ENCODE results near the gene MST1. TPM values are rescaled to one million over a fixed set of nuclear protein-coding genes. Genes with fewer than 3 reads are reported as not detected.

MST1 gene
- total RNA-seq, 1 donor from 2014 or later: 23.7 TPM

DNA sequence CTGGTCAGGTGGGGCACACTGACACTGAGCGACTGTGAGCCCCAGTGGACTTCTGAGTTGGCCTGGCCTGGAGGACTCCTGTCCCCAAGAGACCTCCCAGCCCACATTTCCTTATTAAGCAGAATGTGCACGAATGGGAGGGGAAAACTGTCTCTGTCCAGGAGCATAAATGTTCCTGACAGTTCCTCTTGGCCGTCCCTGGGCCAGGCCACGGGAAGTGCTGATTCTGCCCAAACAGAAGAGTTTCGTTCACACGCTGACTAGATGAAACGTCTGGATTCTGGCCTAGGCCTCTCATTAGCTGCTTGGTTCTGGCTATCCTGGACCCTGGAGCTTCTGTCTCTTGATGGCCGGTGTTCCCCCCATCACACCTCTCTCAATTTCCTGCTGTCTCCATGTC lies 44.6 kb downstream of the MST1 start:
- no peak for ATAC-seq
- no peaks in the 10 kb centered on the region for H3K4me1 ChIP-seq
- H3K27me3 ChIP-seq: no peaks in the 10 kb centered on the region
- no peaks in the 10 kb centered on the region for H3K36me3 ChIP-seq
- no peak for DNase-seq
- H3K27ac ChIP-seq: no peak overlapping the region
- no peak overlapping the region for H3K4me3 ChIP-seq
- TF ChIP-seq, protein P1, sequence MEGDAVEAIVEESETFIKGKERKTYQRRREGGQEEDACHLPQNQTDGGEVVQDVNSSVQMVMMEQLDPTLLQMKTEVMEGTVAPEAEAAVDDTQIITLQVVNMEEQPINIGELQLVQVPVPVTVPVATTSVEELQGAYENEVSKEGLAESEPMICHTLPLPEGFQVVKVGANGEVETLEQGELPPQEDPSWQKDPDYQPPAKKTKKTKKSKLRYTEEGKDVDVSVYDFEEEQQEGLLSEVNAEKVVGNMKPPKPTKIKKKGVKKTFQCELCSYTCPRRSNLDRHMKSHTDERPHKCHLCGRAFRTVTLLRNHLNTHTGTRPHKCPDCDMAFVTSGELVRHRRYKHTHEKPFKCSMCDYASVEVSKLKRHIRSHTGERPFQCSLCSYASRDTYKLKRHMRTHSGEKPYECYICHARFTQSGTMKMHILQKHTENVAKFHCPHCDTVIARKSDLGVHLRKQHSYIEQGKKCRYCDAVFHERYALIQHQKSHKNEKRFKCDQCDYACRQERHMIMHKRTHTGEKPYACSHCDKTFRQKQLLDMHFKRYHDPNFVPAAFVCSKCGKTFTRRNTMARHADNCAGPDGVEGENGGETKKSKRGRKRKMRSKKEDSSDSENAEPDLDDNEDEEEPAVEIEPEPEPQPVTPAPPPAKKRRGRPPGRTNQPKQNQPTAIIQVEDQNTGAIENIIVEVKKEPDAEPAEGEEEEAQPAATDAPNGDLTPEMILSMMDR (IDR thresholded peaks at IDR 0.05): no peak
- no peaks in the 10 kb centered on the region for H3K9me3 ChIP-seq
- intact Hi-C loops (cut with DNase I): no loop called here

DNA sequence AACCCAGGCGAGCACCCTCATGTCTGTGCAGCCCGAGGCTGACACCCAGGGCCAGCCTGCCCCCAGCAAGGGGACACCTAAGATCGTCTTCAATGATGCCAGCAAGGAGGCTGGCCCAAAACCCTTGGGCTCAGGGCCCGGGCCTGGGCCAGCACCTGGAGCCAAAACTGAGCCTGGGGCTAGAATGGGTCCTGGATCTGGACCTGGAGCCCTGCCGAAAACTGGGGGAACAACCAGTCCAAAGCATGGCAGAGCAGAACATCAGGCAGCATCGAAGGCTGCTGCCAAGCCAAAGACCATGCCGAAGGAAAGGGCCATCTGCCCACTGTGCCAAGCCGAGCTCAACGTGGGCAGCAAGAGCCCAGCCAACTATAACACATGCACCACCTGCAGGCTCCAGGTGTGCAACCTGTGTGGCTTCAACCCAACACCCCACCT lies 46.5 kb downstream of the MST1 start:
- Histone ChIP-seq H3K4me3 (no peak overlapping the region), H3K4me1 (no peaks in the 10 kb centered on the region), H3K9me3 (no peaks in the 10 kb centered on the region), H3K27me3 (no peaks in the 10 kb centered on the region), H3K27ac (no peak overlapping the region), H3K36me3 (no peaks in the 10 kb centered on the region)
- TF ChIP-seq, protein P1 (IDR thresholded peaks at IDR 0.05): no peak
- no peak for ATAC-seq
- DNase-seq: no peak
- intact Hi-C loops (cut with DNase I): no loop called here

DNA sequence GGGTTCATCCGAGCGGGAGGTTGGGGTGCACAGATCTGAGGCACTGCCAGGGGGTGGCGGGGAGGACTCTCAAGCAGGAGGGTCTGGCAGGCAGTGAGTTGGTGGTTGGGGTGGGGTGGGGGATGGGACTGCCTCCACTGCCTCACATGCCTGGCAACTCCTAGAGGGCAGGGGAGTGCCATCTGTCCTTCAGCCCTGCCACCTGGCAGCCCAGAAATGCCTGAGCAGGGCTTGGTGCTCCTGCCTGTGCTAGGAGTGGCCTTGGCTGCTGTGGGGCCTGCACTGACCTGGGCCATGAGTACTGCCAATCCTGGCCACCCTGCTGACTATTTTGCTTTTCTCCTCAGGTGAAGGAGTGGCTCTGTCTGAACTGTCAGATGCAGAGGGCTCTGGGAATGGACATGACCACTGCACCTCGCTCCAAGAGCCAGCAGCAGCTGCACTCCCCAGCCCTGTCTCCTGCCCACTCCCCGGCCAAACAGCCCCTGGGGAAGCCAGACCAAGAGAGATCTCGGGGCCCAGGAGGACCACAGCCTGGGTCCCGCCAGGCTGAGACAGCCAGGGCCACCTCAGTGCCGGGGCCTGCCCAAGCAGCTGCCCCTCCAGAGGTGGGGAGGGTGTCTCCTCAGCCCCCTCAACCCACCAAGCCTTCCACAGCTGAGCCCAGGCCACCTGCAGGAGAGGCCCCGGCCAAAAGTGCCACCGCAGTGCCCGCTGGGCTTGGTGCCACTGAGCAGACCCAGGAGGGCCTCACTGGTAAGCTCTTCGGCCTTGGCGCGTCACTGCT lies 47.2 kb downstream of the MST1 start:
- intact Hi-C loops (cut with DNase I): no loop called here
- TF ChIP-seq, protein P1 (IDR thresholded peaks at IDR 0.05): no peak
- no peak overlapping the region for H3K4me3 ChIP-seq
- no peaks in the 10 kb centered on the region for H3K4me1 ChIP-seq
- no peak for DNase-seq
- H3K27me3 ChIP-seq: no peaks in the 10 kb centered on the region
- ATAC-seq: no peak
- H3K9me3 ChIP-seq: no peaks in the 10 kb centered on the region
- no peaks in the 10 kb centered on the region for H3K36me3 ChIP-seq
- no peak overlapping the region for H3K27ac ChIP-seq

DNA sequence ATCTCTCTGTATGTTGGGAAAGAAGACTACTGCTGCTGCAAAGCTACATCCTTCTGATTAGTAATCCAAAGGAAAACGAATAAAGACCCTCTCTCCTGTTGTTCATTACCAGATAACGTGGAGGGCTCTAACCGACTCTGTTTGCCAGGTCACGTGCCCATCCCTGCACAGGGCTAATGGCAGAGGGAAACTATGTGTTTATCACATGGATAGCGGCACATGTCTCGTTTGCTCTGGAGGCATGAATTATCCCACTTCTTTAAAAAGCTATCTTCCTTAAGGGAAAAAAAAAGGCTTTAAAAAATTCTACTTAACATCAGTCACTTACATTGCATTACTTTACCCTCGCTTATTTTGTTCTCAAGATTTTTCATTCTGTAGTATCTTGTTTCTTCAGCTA lies 48.0 kb downstream of the MST1 start:
- DNase-seq (no peak), ATAC-seq (no peak)
- H3K9me3 ChIP-seq: no peaks in the 10 kb centered on the region
- H3K27ac ChIP-seq: no peak overlapping the region
- no peaks in the 10 kb centered on the region for H3K4me1 ChIP-seq
- TF ChIP-seq, protein P1 (IDR thresholded peaks at IDR 0.05): no peak
- H3K27me3 ChIP-seq: no peaks in the 10 kb centered on the region
- intact Hi-C loops (cut with DNase I): no loop called here
- H3K4me3 ChIP-seq: no peak overlapping the region
- no peaks in the 10 kb centered on the region for H3K36me3 ChIP-seq

DNA sequence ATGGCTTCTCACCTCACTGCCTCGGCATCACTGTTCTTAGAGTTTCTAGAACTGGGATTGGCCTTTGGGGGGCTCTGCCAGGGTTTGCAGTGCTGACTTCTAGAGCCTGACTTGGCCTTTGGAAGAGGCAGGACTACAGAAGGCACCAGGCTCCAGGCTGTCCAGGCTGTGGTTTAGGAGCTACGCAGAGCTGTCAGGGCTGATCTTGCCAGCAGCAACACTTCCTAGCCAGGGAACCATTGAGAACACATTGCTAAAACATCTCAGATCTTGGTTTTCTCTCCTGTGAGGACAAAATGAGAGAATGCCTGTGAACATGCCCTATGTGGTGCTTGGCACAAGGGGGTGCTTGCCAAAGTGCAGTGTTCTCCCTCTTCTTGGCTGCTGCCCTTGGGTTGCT lies 49.7 kb downstream of the MST1 start:
- intact Hi-C loops (cut with DNase I): no loop called here
- no peak overlapping the region for H3K27ac ChIP-seq
- H3K36me3 ChIP-seq: no peaks in the 10 kb centered on the region
- no peaks in the 10 kb centered on the region for H3K4me1 ChIP-seq
- no peak overlapping the region for H3K4me3 ChIP-seq
- TF ChIP-seq, protein P1 (IDR thresholded peaks at IDR 0.05): no peak
- ATAC-seq (no peak), DNase-seq (no peak)
- H3K9me3 ChIP-seq: no peaks in the 10 kb centered on the region
- H3K27me3 ChIP-seq: no peaks in the 10 kb centered on the region

All from upper lobe of right lung (tissue), 1 donor.